Measurements from ENCODE around the gene ANTXR2. TPM values are rescaled to one million over a fixed set of nuclear protein-coding genes. Genes with fewer than 3 reads are reported as not detected.

The ANTXR2 gene
- polyA plus RNA-seq, 1 donor from 2014 or later = 67.8 TPM

- H3K27ac Mint-ChIP-seq = peak overlapping the region in 1 of 3 donors; percentile 71
- no peak overlapping the region for H3K4me3 Mint-ChIP-seq
- peaks cover 1 to 4% (median 3%) of the 10 kb centered on the region in 3 donors for H3K4me1 Mint-ChIP-seq
- peaks cover 9% of the 10 kb centered on the region for H3K36me3 Mint-ChIP-seq
- no peaks in the 10 kb centered on the region for H3K27me3 Mint-ChIP-seq
- H3K9me3 Mint-ChIP-seq = no peaks in the 10 kb centered on the region
Observed at GRCh38 chr4:79934660-79935059, 138.4 kb downstream of the ANTXR2 start.

- peaks cover 4% of the 10 kb centered on the region for H3K36me3 Mint-ChIP-seq
- no peak overlapping the region for H3K4me3 Mint-ChIP-seq
- peaks cover 0 to 12% (median 6%) of the 10 kb centered on the region in 3 donors for H3K4me1 Mint-ChIP-seq
- peak overlapping the region in 1 of 3 donors; percentile 6 for H3K27ac Mint-ChIP-seq
- no peaks in the 10 kb centered on the region for H3K27me3 Mint-ChIP-seq
- no peaks in the 10 kb centered on the region for H3K9me3 Mint-ChIP-seq
Observed at GRCh38 chr4:79927931-79928330, 145.1 kb downstream of the ANTXR2 start.

- peaks cover 4 to 11% (median 5%) of the 10 kb centered on the region in 3 donors for H3K4me1 Mint-ChIP-seq
- H3K9me3 Mint-ChIP-seq = no peaks in the 10 kb centered on the region
- no peaks in the 10 kb centered on the region for H3K27me3 Mint-ChIP-seq
- peaks cover 3% of the 10 kb centered on the region for H3K36me3 Mint-ChIP-seq
- H3K27ac Mint-ChIP-seq = no peak overlapping the region
- no peak overlapping the region for H3K4me3 Mint-ChIP-seq
Observed at GRCh38 chr4:79923281-79923680, 149.7 kb downstream of the ANTXR2 start.

- no peaks in the 10 kb centered on the region for H3K27me3 Mint-ChIP-seq
- peak overlapping the region in 1 of 3 donors; percentile 74 for H3K27ac Mint-ChIP-seq
- no peaks in the 10 kb centered on the region for H3K9me3 Mint-ChIP-seq
- no peak overlapping the region for H3K4me3 Mint-ChIP-seq
- H3K36me3 Mint-ChIP-seq = peaks cover 5% of the 10 kb centered on the region
- H3K4me1 Mint-ChIP-seq = peaks cover 3 to 14% (median 10%) of the 10 kb centered on the region in 3 donors
Observed at GRCh38 chr4:79922011-79922410, 151.0 kb downstream of the ANTXR2 start.

GRCh38 chr4:79920163-79920853 is 152.7 kb downstream of the ANTXR2 start:
- peak overlapping the region in 1 of 3 donors; percentile 54 for H3K27ac Mint-ChIP-seq

GRCh38 chr4:79918292-79918691 is 154.7 kb downstream of the ANTXR2 start:
- H3K9me3 Mint-ChIP-seq = no peaks in the 10 kb centered on the region
- peaks cover 0 to 14% (median 3%) of the 10 kb centered on the region in 3 donors for H3K4me1 Mint-ChIP-seq
- H3K27ac Mint-ChIP-seq = no peak overlapping the region
- H3K27me3 Mint-ChIP-seq = no peaks in the 10 kb centered on the region
- no peak overlapping the region for H3K4me3 Mint-ChIP-seq
- peaks cover 5% of the 10 kb centered on the region for H3K36me3 Mint-ChIP-seq

More at GRCh38 chr4:79920163-79920853, 152.7 kb downstream of the ANTXR2 start:
- Mint-ChIP-seq H3K27me3 (no peaks in the 10 kb centered on the region), H3K4me3 (no peak overlapping the region), H3K9me3 (no peaks in the 10 kb centered on the region), H3K36me3 (peaks cover 5% of the 10 kb centered on the region), H3K4me1 (peaks cover 3 to 14% (median 8%) of the 10 kb centered on the region in 3 donors)

- H3K27me3 Mint-ChIP-seq = no peaks in the 10 kb centered on the region
- no peaks in the 10 kb centered on the region for H3K9me3 Mint-ChIP-seq
- H3K4me1 Mint-ChIP-seq = peaks cover 0 to 9% (median 1%) of the 10 kb centered on the region in 3 donors
- H3K27ac Mint-ChIP-seq = no peak overlapping the region
- peaks cover 5% of the 10 kb centered on the region for H3K36me3 Mint-ChIP-seq
- no peak overlapping the region for H3K4me3 Mint-ChIP-seq
Observed at GRCh38 chr4:79917246-79917645, 155.8 kb downstream of the ANTXR2 start.

GRCh38 chr4:79915246-79915645 is 157.8 kb downstream of the ANTXR2 start:
- Mint-ChIP-seq H3K36me3 (peaks cover 4% of the 10 kb centered on the region), H3K4me1 (peaks cover 0 to 9% (median 1%) of the 10 kb centered on the region in 3 donors), H3K4me3 (no peak overlapping the region), H3K27ac (no peak overlapping the region), H3K9me3 (no peaks in the 10 kb centered on the region), H3K27me3 (no peaks in the 10 kb centered on the region)

- H3K36me3 Mint-ChIP-seq = peaks cover 5% of the 10 kb centered on the region
- H3K4me1 Mint-ChIP-seq = peaks cover 0 to 9% (median 1%) of the 10 kb centered on the region in 3 donors
- no peak overlapping the region for H3K4me3 Mint-ChIP-seq
- H3K27me3 Mint-ChIP-seq = no peaks in the 10 kb centered on the region
- no peaks in the 10 kb centered on the region for H3K9me3 Mint-ChIP-seq
- no peak overlapping the region for H3K27ac Mint-ChIP-seq
Observed at GRCh38 chr4:79913581-79913980, 159.4 kb downstream of the ANTXR2 start.

GRCh38 chr4:79907001-79907400 is 166.0 kb downstream of the ANTXR2 start:
- Mint-ChIP-seq H3K9me3 (peaks cover 0 to 5% (median 0%) of the 10 kb centered on the region in 3 donors), H3K27me3 (no peaks in the 10 kb centered on the region), H3K36me3 (peaks cover 15% of the 10 kb centered on the region), H3K4me3 (no peak overlapping the region), H3K27ac (peak overlapping the region in 1 of 3 donors; percentile 9), H3K4me1 (peaks cover 0 to 8% (median 3%) of the 10 kb centered on the region in 3 donors)

GRCh38 chr4:79906303-79906702 is 166.7 kb downstream of the ANTXR2 start:
- H3K4me3 Mint-ChIP-seq = peak overlapping the region in 1 of 4 donors; percentile 49
- H3K36me3 Mint-ChIP-seq = peaks cover 15% of the 10 kb centered on the region
- H3K9me3 Mint-ChIP-seq = peaks cover 0 to 5% (median 0%) of the 10 kb centered on the region in 3 donors
- H3K27ac Mint-ChIP-seq = no peak overlapping the region
- peaks cover 0 to 8% (median 3%) of the 10 kb centered on the region in 3 donors for H3K4me1 Mint-ChIP-seq
- no peaks in the 10 kb centered on the region for H3K27me3 Mint-ChIP-seq

- Mint-ChIP-seq H3K9me3 (peaks cover 0 to 6% (median 0%) of the 10 kb centered on the region in 3 donors), H3K27ac (no peak overlapping the region), H3K27me3 (no peaks in the 10 kb centered on the region), H3K4me1 (peaks cover 0 to 8% (median 3%) of the 10 kb centered on the region in 3 donors), H3K36me3 (peaks cover 15% of the 10 kb centered on the region), H3K4me3 (no peak overlapping the region)
Observed at GRCh38 chr4:79905212-79905611, 167.8 kb downstream of the ANTXR2 start.

GRCh38 chr4:79904331-79904730 is 168.7 kb downstream of the ANTXR2 start:
- H3K36me3 Mint-ChIP-seq = peaks cover 16% of the 10 kb centered on the region
- H3K9me3 Mint-ChIP-seq = peaks cover 0 to 10% (median 0%) of the 10 kb centered on the region in 3 donors
- no peaks in the 10 kb centered on the region for H3K27me3 Mint-ChIP-seq

GRCh38 chr4:79900182-79900581 is 172.8 kb downstream of the ANTXR2 start:
- H3K4me1 Mint-ChIP-seq = peaks cover 0 to 4% (median 0%) of the 10 kb centered on the region in 3 donors
- H3K36me3 Mint-ChIP-seq = peaks cover 3% of the 10 kb centered on the region
- H3K9me3 Mint-ChIP-seq = peaks cover 0 to 6% (median 0%) of the 10 kb centered on the region in 3 donors
- H3K27ac Mint-ChIP-seq = no peak overlapping the region
- no peaks in the 10 kb centered on the region for H3K27me3 Mint-ChIP-seq
- no peak overlapping the region for H3K4me3 Mint-ChIP-seq

More at GRCh38 chr4:79904331-79904730, 168.7 kb downstream of the ANTXR2 start:
- Mint-ChIP-seq H3K4me1 (peaks cover 0 to 8% (median 3%) of the 10 kb centered on the region in 3 donors), H3K27ac (no peak overlapping the region), H3K4me3 (no peak overlapping the region)

GRCh38 chr4:79899481-79899880 is 173.5 kb downstream of the ANTXR2 start:
- Mint-ChIP-seq H3K4me3 (no peak overlapping the region), H3K36me3 (peaks cover 1% of the 10 kb centered on the region), H3K27ac (no peak overlapping the region), H3K9me3 (peaks cover 0 to 6% (median 0%) of the 10 kb centered on the region in 3 donors), H3K27me3 (no peaks in the 10 kb centered on the region), H3K4me1 (peaks cover 0 to 4% (median 0%) of the 10 kb centered on the region in 3 donors)

GRCh38 chr4:79898055-79898454 is 175.0 kb downstream of the ANTXR2 start:
- H3K9me3 Mint-ChIP-seq = peaks cover 0 to 6% (median 0%) of the 10 kb centered on the region in 3 donors
- H3K27me3 Mint-ChIP-seq = no peaks in the 10 kb centered on the region
- no peak overlapping the region for H3K4me3 Mint-ChIP-seq
- peaks cover 0 to 4% (median 0%) of the 10 kb centered on the region in 3 donors for H3K4me1 Mint-ChIP-seq
- peaks cover 1% of the 10 kb centered on the region for H3K36me3 Mint-ChIP-seq
- H3K27ac Mint-ChIP-seq = no peak overlapping the region
